DOHH2 (cell line): ENCODE measurements around the gene IMMP2L.

Source experiments
- H3F3A ChIP-seq: fragments of 200-600 bp; sonication (generic), shearing (Covaris generic); 2 replicates; pipeline ENCODE4 v1.6.0; 2016; ENCODE audit warnings: antibody characterized with exemption, mild to moderate bottlenecking; ENCODE audit not compliant: control insufficient read depth, insufficient read depth
- H3K27ac ChIP-seq: fragments of 200-600 bp; sonication (generic); 2 replicates; pipeline ENCODE4 v1.5.1; 2014; ENCODE audit warnings: low read depth, mild to moderate bottlenecking, low read length, moderate library complexity
- H3K27me3 ChIP-seq: fragments of 200-600 bp; sonication (generic); 2 replicates; pipeline ENCODE4 v1.6.1; 2014; ENCODE audit warnings: mild to moderate bottlenecking, low read length, mixed read lengths; ENCODE audit not compliant: control insufficient read depth
- H3K36me3 ChIP-seq: fragments of 200-600 bp; sonication (generic); 2 replicates; pipeline ENCODE4 v1.6.1; 2014; ENCODE audit warnings: mild to moderate bottlenecking, low read length, moderate library complexity, mixed read lengths; ENCODE audit not compliant: control insufficient read depth
- H3K4me1 ChIP-seq: fragments of 200-600 bp; sonication (generic); 2 replicates; pipeline ENCODE4 v1.6.1; 2014; ENCODE audit warnings: mild to moderate bottlenecking, low read length, mixed read lengths; ENCODE audit not compliant: control insufficient read depth
- H3K4me2 ChIP-seq: fragments of 200-600 bp; sonication (generic); 2 replicates; pipeline ENCODE4 v1.6.0; 2014; ENCODE audit warnings: mild to moderate bottlenecking, low read length, moderate library complexity
- H3K4me3 ChIP-seq: fragments of 200-600 bp; sonication (generic); 2 replicates; pipeline ENCODE4 v1.5.1; 2014; ENCODE audit warnings: mild to moderate bottlenecking, low read length, mixed read lengths
- H3K79me2 ChIP-seq: fragments of 200-600 bp; sonication (generic); 2 replicates; pipeline ENCODE4 v1.6.1; 2014; ENCODE audit warnings: mild to moderate bottlenecking, low read length, mixed read lengths; ENCODE audit not compliant: control insufficient read depth
- H3K9me2 ChIP-seq: fragments of 200-600 bp; sonication (generic); replicated peaks from 2 replicates; pipeline ENCODE4 v1.6.1; 2014; ENCODE audit warnings: mild to moderate bottlenecking, low read length, mixed read lengths; ENCODE audit not compliant: control insufficient read depth
- H3K9me3 ChIP-seq: fragments of 200-600 bp; sonication (generic); 2 replicates; pipeline ENCODE4 v1.6.1; 2014; ENCODE audit warnings: antibody characterized with exemption, low read length, mixed read lengths; ENCODE audit not compliant: control insufficient read depth, insufficient read depth
- H4K20me1 ChIP-seq: fragments of 200-600 bp; sonication (generic); 2 replicates; pipeline ENCODE4 v1.6.0; 2014; ENCODE audit warnings: low read depth, mild to moderate bottlenecking, antibody characterized with exemption, low read length, moderate library complexity; ENCODE audit not compliant: control insufficient read depth, insufficient read depth
- EZH2phosphoT487 ChIP-seq: fragments of 200-600 bp; sonication (generic); IDR thresholded peaks from 2 replicates; pipeline ENCODE4 v1.6.1; 2017; ENCODE audit warnings: borderline replicate concordance, mild to moderate bottlenecking, antibody characterized with exemption, low read length, moderate library complexity, mixed read lengths
- TF ChIP-seq, protein P1 (sequence below): fragments of 200-600 bp; sonication (generic); IDR thresholded peaks from one replicate; pipeline ENCODE4 v1.5.1; 2014; ENCODE audit warnings: antibody characterized with exemption, mild to moderate bottlenecking, low read depth, low read length; ENCODE audit not compliant: poor library complexity, severe bottlenecking

The IMMP2L gene

DNA sequence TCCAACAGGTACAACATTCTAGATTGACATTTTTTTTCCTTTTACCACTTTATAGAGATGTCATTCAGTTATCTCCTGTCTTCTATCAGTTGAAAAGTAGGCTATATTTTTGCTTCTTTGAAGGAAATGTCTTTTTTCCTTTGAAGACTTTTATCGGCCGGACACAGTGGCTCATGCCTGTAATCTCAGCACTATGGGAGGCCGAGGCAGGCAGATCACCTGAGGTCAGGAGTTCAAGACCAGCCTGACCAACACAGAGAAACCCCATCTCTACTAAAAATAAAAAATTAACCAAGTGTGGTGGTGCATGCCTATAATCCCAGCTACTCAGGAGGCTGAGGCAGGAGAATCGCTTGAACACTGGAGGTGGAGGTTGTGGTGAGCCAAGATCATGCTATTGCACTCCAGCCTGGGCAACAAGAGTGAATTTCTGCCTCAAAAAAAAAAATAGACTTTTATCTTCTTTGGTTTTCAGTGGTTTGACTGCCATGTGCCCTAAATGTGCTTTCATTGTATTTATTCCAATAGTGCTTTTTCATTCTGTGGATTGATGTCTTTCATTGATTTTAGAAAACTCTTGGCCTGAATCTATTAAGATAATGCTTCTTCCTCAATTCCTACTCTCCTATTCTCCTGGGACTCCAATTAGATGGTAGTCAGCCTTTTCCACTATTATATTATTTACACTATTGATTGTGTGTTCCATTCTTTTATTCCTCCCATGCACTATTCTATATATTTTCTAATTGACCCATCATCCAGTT, 84.6 kb downstream of the IMMP2L start:
- no peaks in the 10 kb centered on the region for H3K9me2 ChIP-seq
- no peak overlapping the region for H3K27ac ChIP-seq
- H3K36me3 ChIP-seq = no peaks in the 10 kb centered on the region
- no peaks in the 10 kb centered on the region for H3K9me3 ChIP-seq
- TF ChIP-seq, protein P1, sequence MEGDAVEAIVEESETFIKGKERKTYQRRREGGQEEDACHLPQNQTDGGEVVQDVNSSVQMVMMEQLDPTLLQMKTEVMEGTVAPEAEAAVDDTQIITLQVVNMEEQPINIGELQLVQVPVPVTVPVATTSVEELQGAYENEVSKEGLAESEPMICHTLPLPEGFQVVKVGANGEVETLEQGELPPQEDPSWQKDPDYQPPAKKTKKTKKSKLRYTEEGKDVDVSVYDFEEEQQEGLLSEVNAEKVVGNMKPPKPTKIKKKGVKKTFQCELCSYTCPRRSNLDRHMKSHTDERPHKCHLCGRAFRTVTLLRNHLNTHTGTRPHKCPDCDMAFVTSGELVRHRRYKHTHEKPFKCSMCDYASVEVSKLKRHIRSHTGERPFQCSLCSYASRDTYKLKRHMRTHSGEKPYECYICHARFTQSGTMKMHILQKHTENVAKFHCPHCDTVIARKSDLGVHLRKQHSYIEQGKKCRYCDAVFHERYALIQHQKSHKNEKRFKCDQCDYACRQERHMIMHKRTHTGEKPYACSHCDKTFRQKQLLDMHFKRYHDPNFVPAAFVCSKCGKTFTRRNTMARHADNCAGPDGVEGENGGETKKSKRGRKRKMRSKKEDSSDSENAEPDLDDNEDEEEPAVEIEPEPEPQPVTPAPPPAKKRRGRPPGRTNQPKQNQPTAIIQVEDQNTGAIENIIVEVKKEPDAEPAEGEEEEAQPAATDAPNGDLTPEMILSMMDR = no peak
- TF ChIP-seq EZH2phosphoT487 = no peak
- no peaks in the 10 kb centered on the region for H4K20me1 ChIP-seq
- no peaks in the 10 kb centered on the region for H3F3A ChIP-seq
- no peaks in the 10 kb centered on the region for H3K27me3 ChIP-seq
- no peaks in the 10 kb centered on the region for H3K4me1 ChIP-seq
- no peak overlapping the region for H3K4me2 ChIP-seq
- no peaks in the 10 kb centered on the region for H3K79me2 ChIP-seq
- H3K4me3 ChIP-seq = no peak overlapping the region

DNA sequence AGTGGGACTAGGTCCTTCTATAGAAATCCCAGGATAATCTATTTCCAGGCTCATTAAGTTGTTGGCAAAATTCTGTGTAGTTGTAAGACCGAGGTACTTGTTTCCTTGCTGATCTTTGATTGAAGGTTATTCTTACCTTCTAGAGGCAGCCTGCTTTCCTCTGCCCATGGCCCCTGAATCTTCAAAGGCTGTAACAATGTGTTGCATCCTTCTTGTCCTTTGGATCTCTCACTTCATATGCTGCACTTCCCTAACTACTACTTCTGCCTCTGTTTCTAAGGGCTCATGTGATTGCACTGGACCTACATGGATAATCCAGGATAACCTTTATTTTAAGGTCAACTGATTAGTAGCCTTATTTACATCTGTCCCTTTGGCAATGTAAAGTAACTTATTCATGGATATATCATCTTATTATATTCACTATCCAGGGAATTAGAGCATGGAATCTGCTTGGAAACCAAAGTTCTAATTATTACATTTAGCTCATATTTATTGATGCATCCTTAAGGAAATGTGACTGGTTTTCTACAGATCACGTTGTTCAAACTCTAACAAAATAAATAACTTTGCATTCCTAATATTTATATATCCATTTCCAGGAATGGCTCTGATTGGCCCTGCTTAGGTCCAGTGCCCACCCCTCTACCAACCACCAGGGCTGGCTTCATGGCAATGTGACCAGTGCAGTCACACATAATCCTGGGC, 85.6 kb downstream of the IMMP2L start:
- no peak for TF ChIP-seq EZH2phosphoT487
- TF ChIP-seq, protein P1 = no peak
- Histone ChIP-seq H3K36me3 (no peaks in the 10 kb centered on the region), H3K4me2 (no peak overlapping the region), H3K4me1 (no peaks in the 10 kb centered on the region), H3K27ac (no peak overlapping the region), H3K4me3 (no peak overlapping the region), H3K79me2 (no peaks in the 10 kb centered on the region), H3K27me3 (no peaks in the 10 kb centered on the region), H3K9me2 (no peaks in the 10 kb centered on the region), H3F3A (no peaks in the 10 kb centered on the region), H4K20me1 (no peaks in the 10 kb centered on the region), H3K9me3 (no peaks in the 10 kb centered on the region)

- Histone ChIP-seq H3K4me3 (no peak overlapping the region), H3F3A (no peaks in the 10 kb centered on the region), H4K20me1 (no peaks in the 10 kb centered on the region), H3K4me1 (no peaks in the 10 kb centered on the region), H3K9me2 (no peaks in the 10 kb centered on the region), H3K27me3 (no peaks in the 10 kb centered on the region), H3K9me3 (no peaks in the 10 kb centered on the region), H3K27ac (no peak overlapping the region), H3K4me2 (no peak overlapping the region), H3K79me2 (no peaks in the 10 kb centered on the region), H3K36me3 (no peaks in the 10 kb centered on the region)
- TF ChIP-seq, protein P1 = no peak
- TF ChIP-seq EZH2phosphoT487 = no peak
These were observed 86.3 kb downstream of the IMMP2L start for GRCh38 chr7:111475959-111476358.
